ENCODE measurements around the gene EEF2K.

EEF2K gene

DNA sequence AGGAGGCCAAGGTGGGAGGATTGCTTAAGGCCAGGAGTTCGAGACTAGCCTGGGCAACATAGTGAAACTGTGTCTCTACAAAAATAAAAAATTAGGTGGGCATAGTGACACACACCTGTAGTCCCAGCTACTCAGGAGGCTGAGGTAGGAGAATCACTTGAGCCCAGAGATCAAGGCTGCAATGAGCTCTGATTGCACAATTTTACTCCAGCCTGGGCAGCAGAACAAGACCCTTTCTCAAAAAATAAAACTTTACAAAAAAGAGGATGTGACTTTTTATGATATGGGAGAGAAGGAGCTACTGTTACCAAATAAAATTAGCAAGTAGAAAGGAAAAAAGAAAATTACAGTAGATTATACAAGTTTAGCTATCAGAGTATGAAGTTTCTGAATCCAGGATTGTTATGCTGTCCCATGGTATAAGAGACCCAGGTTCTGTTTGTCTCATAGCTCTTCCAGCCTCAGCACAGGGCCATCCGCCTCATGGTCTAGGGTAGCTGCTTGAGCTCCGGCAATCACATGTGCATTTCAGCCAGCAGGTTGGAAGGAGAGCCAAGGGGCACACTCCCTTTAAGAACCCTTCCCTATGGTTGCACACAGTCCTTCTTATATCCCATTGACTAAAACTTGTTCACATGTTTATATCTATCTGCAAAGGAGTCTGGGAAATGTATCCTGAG is 13.5 kb downstream of the EEF2K start:
- TF ChIP-seq, protein P1, sequence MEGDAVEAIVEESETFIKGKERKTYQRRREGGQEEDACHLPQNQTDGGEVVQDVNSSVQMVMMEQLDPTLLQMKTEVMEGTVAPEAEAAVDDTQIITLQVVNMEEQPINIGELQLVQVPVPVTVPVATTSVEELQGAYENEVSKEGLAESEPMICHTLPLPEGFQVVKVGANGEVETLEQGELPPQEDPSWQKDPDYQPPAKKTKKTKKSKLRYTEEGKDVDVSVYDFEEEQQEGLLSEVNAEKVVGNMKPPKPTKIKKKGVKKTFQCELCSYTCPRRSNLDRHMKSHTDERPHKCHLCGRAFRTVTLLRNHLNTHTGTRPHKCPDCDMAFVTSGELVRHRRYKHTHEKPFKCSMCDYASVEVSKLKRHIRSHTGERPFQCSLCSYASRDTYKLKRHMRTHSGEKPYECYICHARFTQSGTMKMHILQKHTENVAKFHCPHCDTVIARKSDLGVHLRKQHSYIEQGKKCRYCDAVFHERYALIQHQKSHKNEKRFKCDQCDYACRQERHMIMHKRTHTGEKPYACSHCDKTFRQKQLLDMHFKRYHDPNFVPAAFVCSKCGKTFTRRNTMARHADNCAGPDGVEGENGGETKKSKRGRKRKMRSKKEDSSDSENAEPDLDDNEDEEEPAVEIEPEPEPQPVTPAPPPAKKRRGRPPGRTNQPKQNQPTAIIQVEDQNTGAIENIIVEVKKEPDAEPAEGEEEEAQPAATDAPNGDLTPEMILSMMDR (conservative IDR thresholded peaks at IDR 0.05; ENCODE audit: low read length) = no peak
- no peak overlapping the region for H3K4me3 ChIP-seq (ENCODE audit: low read length)
- no peak for DNase-seq (ENCODE audit: low read depth)

DNA sequence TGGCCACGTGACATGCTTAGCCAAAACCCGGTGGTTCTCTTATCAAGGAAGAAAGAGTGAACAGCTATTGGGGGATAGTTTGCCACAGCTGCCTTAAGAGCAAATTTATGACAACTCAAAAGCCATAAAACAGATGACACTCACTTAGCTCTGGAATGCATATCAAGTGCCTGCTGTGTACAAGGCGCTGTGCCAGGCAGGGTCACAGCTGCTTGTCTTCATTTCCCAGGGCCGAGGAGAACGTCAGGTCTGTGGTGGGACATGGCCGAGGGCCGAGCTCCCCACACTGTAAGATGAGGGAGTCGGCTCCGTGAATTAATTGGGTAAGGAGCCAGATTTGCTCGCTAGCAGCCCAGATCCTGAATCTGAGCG is 14.0 kb downstream of the EEF2K start:
- H3K4me3 ChIP-seq (ENCODE audit: low read length) = no peak overlapping the region
- TF ChIP-seq, protein P1 (conservative IDR thresholded peaks at IDR 0.05; ENCODE audit: low read length) = no peak
- DNase-seq (ENCODE audit: low read depth) = peak; percentile 73

DNA sequence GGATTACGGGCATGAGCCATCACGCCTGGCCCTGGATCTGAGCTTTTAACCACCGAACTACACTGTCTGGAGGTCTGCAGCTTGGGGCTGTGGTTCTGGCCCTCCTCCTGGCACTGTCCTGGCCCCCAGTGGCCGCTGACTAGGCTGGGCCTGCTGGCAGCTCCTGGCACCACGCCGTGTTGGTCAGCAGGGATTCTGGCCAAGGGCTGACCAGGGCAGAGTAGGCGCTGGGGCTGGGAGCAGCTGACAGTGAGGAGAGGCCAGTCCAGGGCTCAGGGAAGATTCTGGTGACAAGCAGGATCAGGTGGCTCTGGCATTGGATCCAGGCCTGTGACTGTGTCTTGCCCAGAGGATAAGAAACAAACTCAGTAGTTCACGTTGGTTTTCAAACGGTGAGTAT is 14.6 kb downstream of the EEF2K start:
- no peak for DNase-seq (ENCODE audit: low read depth)
- TF ChIP-seq, protein P1 (conservative IDR thresholded peaks at IDR 0.05; ENCODE audit: low read length) = no peak
- no peak overlapping the region for H3K4me3 ChIP-seq (ENCODE audit: low read length)

DNA sequence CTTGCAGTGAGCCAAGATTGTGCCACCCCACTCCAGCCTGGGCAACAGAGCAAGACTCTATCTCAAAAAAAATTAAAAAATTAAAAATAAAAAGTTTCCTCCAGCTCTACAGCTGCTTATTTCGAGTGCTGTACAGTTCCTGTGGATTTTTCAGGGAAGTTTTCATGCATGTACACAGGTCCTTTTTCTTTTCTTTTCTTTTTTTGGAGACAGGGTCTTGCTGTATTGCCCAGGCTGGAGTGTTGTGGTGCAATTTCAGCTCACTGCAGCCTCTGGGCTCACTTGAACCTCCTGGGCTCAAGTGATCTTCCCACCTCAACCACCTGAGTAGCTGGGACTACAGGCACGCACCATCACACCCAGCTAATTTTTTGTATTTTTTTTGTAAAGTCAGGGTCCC is 15.9 kb downstream of the EEF2K start:
- no peak overlapping the region for H3K4me3 ChIP-seq (ENCODE audit: low read length)
- no peak for DNase-seq (ENCODE audit: low read depth)
- TF ChIP-seq, protein P1 (conservative IDR thresholded peaks at IDR 0.05; ENCODE audit: low read length) = no peak

DNA sequence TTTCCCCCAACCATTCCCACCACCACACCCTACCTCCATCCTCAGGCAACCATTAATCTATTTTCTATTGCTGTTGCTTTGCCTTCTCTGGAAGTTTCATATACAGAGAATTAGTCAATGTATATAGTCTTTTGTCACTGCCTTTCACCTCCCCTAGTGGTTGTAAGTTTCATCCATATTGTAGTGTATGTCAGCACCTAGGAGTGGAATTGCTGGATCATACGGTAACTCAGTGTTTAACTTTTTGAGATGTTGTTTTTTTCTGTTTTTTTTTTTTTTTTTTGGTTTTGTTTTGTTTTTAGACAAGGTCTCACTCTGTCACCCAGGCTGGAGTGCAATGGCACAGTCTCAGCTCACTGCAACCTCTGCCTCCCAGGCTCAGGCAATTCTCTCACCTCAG is 16.9 kb downstream of the EEF2K start:
- no peak for DNase-seq (ENCODE audit: low read depth)
- H3K4me3 ChIP-seq (ENCODE audit: low read length) = no peak overlapping the region
- TF ChIP-seq, protein P1 (conservative IDR thresholded peaks at IDR 0.05; ENCODE audit: low read length) = no peak

DNA sequence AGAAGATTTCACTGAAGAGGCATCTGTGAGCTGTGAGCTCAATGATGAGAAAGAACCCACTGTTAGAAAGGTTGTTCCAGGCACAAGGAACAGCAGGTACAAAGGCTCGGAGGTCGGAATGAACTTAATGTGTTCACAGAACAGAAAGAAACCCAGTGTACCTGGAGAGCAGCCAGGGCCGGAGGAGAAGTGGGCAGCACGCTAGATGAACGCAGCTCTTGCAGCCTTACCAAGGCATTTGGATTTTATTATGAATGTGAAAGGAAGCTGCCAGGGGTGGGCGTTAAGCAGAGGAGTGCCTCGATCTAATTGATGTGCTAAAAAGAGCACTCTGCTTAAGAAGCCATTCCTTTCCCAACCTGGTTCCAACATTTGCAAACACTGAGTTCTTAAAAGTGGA is 19.0 kb downstream of the EEF2K start:
- peak; percentile 33 for DNase-seq (ENCODE audit: low read depth)
- no peak overlapping the region for H3K4me3 ChIP-seq (ENCODE audit: low read length)
- TF ChIP-seq, protein P1 (conservative IDR thresholded peaks at IDR 0.05; ENCODE audit: low read length) = no peak

DNA sequence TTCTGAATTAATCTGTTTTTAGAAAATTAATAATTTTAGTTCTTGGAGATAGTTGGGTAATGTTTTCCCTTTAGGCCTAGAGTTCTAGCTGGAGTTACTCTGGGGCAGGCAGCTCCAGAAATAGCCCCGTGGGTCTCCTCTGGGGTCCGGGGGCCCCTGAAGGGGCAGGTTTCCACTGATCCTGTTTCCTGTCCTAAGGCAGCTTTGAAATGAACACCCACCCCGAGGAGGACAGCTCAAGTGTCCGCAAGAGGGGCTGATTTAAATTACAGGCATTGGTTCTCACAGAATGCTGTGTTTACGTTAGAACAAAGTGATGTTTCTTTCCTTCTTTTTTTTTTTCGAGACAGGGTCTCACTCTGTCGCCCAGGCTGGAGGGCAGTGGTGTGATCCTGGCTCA is 23.8 kb downstream of the EEF2K start:
- TF ChIP-seq, protein P1 (conservative IDR thresholded peaks at IDR 0.05; ENCODE audit: low read length) = no peak
- DNase-seq (ENCODE audit: low read depth) = no peak
- H3K4me3 ChIP-seq (ENCODE audit: low read length) = no peak overlapping the region

Measured in AG10803 (cell line).